HEK293 (cell line): ENCODE measurements around the gene MATN1.

Source experiments
- CTCF ChIA-PET: fragments of 350-600 bp; formaldehyde crosslinking; extraction: SDS; loops from one replicate; lab custom pipeline; 2021; ENCODE audit warnings: antibody characterized with exemption; lab: Yijun Ruan, JAX
- POLR2A ChIA-PET: fragments of 300-600 bp; formaldehyde crosslinking; extraction: SDS; loops from one replicate; lab custom pipeline; 2020; ENCODE audit warnings: antibody characterized with exemption, inconsistent platforms; lab: Yijun Ruan, JAX
- H3K27ac ChIP-seq: fragments of 200-500 bp; sonication (Bioruptor generic); 2 replicates; pipeline ENCODE4 v1.5.1; 2014; ENCODE audit warnings: low read depth, low read length, control low read depth, inconsistent platforms; ENCODE audit errors: extremely low read depth
- H3K36me3 ChIP-seq, 2 experiments: fragments of 200-500 bp in 1 of 2; sonication (Bioruptor generic) in 1 of 2; 1 replicate in 1 of 2; 2 replicates in 1 of 2; pipeline ENCODE4 v1.5.1; 2014 to 2017; ENCODE audit warnings: inconsistent platforms in 2 of 2, low read length in 2 of 2; ENCODE audit not compliant: control insufficient read depth in 2 of 2, insufficient read depth in 1 of 2
- H3K4me1 ChIP-seq: fragments of 200-500 bp; sonication (Bioruptor generic); 2 replicates; pipeline ENCODE4 v1.5.1; 2014; ENCODE audit warnings: mild to moderate bottlenecking, low read length, inconsistent platforms; ENCODE audit not compliant: control insufficient read depth, insufficient read depth
- H3K4me3 ChIP-seq: 2 replicates; pipeline ENCODE4 v1.5.1; 2011; ENCODE audit warnings: low read depth, mild to moderate bottlenecking, control low read depth, low read length, moderate library complexity
- H3K9me3 ChIP-seq: fragments of 200-500 bp; sonication (Bioruptor generic); 2 replicates; pipeline ENCODE4 v1.5.1; 2014; ENCODE audit warnings: low read depth, low read length, inconsistent platforms; ENCODE audit not compliant: control insufficient read depth, insufficient read depth
- HIC1 ChIP-seq: fragments of 450-650 bp; formaldehyde crosslinking; IDR thresholded peaks from 2 replicates; pipeline ENCODE4 v1.5.1; 2016; ENCODE audit warnings: missing biosample characterization, missing genetic modification characterization
- KLF1 ChIP-seq: fragments of 450-650 bp; formaldehyde crosslinking; IDR thresholded peaks from 2 replicates; pipeline ENCODE4 v1.5.1; 2016; ENCODE audit warnings: missing biosample characterization, missing genetic modification characterization
- KLF17 ChIP-seq: fragments of 450-650 bp; formaldehyde crosslinking; IDR thresholded peaks from 2 replicates; pipeline ENCODE4 v1.5.1; 2016; ENCODE audit warnings: missing biosample characterization, missing genetic modification characterization
- KLF7 ChIP-seq: fragments of 450-650 bp; formaldehyde crosslinking; IDR thresholded peaks from 2 replicates; pipeline ENCODE4 v1.5.1; 2016; ENCODE audit warnings: missing biosample characterization, missing genetic modification characterization, borderline replicate concordance
- SCRT1 ChIP-seq: fragments of 450-650 bp; formaldehyde crosslinking; IDR thresholded peaks from 2 replicates; pipeline ENCODE4 v1.5.1; 2016; ENCODE audit warnings: missing biosample characterization, missing genetic modification characterization, borderline replicate concordance
- SCRT2 ChIP-seq: fragments of 450-650 bp; formaldehyde crosslinking; IDR thresholded peaks from 2 replicates; pipeline ENCODE4 v1.5.1; 2016; ENCODE audit warnings: missing biosample characterization, missing genetic modification characterization
- ZBTB48 ChIP-seq: fragments of 450-650 bp; formaldehyde crosslinking; IDR thresholded peaks from 2 replicates; pipeline ENCODE4 v1.5.1; 2016; ENCODE audit warnings: missing biosample characterization, missing genetic modification characterization
- ZEB2 ChIP-seq: fragments of 450-650 bp; formaldehyde crosslinking; IDR thresholded peaks from 2 replicates; pipeline ENCODE4 v1.5.1; 2016; ENCODE audit warnings: missing biosample characterization, missing genetic modification characterization
- ZFP3 ChIP-seq: fragments of 450-650 bp; formaldehyde crosslinking; IDR thresholded peaks from 2 replicates; pipeline ENCODE4 v1.5.1; 2016; ENCODE audit warnings: low read depth, missing biosample characterization, missing genetic modification characterization
- ZNF362 ChIP-seq: fragments of 450-650 bp; formaldehyde crosslinking; IDR thresholded peaks from 2 replicates; pipeline ENCODE4 v1.5.1; 2016; ENCODE audit warnings: missing biosample characterization, missing genetic modification characterization
- ZNF514 ChIP-seq: fragments of 450-650 bp; formaldehyde crosslinking; IDR thresholded peaks from 2 replicates; pipeline ENCODE4 v1.5.1; 2016; ENCODE audit warnings: missing biosample characterization, missing genetic modification characterization
- ZNF548 ChIP-seq: fragments of 450-650 bp; formaldehyde crosslinking; IDR thresholded peaks from 2 replicates; pipeline ENCODE4 v1.5.1; 2016; ENCODE audit warnings: missing biosample characterization, missing genetic modification characterization
- ZNF600 ChIP-seq: fragments of 450-650 bp; formaldehyde crosslinking; IDR thresholded peaks from 2 replicates; pipeline ENCODE4 v1.5.1; 2016; ENCODE audit warnings: missing biosample characterization, missing genetic modification characterization
- ZNF645 ChIP-seq: fragments of 450-650 bp; formaldehyde crosslinking; IDR thresholded peaks from 2 replicates; pipeline ENCODE4; 2016; ENCODE audit warnings: missing biosample characterization, missing genetic modification characterization
- ZNF660 ChIP-seq: fragments of 450-650 bp; IDR thresholded peaks from 2 replicates; pipeline ENCODE4 v1.5.1; 2018; ENCODE audit warnings: missing biosample characterization, mild to moderate bottlenecking, missing genetic modification characterization
- ZNF704 ChIP-seq: fragments of 450-650 bp; formaldehyde crosslinking; IDR thresholded peaks from 2 replicates; pipeline ENCODE4 v1.5.1; 2016; ENCODE audit warnings: missing biosample characterization, missing genetic modification characterization

The MATN1 gene

GRCh38 chr1:30720271-30721223, 2.8 kb downstream of the MATN1 start:
- TF ChIP-seq KLF1 (tag by site-specific recombination) (peak; percentile 63), KLF17 (tag by site-specific recombination) (0 out of 2 replicates have a peak, but pooled peaks have one; percentile 21), SCRT2 (tag by site-specific recombination) (no peak)
- H3K36me3 ChIP-seq = no peaks in the 10 kb centered on the region
- H3K9me3 ChIP-seq = no peaks in the 10 kb centered on the region
- H3K27ac ChIP-seq = no peak overlapping the region
- H3K4me3 ChIP-seq = no peak overlapping the region
- ChIA-PET POLR2A (interaction anchor here (0.6 to 2.1 kb wide), 3 partner anchors 58 to 66 kb away, joined by 6 to 24 read pairs (median 7); no protein-coding TSS in a partner anchor), CTCF (interaction anchor here (0.6 to 13.2 kb wide), 21 partner anchors 7 to 464 kb away, joined by 3 to 374 read pairs (median 4); no protein-coding TSS in a partner anchor)
- no peaks in the 10 kb centered on the region for H3K4me1 ChIP-seq

- Histone ChIP-seq H3K27ac (no peak overlapping the region), H3K36me3 (no peaks in the 10 kb centered on the region)
- POLR2A ChIA-PET = interaction anchor here (2.1 kb wide), 1 partner anchor 59 kb away, joined by 24 read pairs; no protein-coding TSS in a partner anchor
Measured at GRCh38 chr1:30719406-30720270, 3.7 kb downstream of the MATN1 start.

GRCh38 chr1:30718636-30719405, 4.6 kb downstream of the MATN1 start:
- H3K4me1 ChIP-seq = no peaks in the 10 kb centered on the region
- ChIA-PET POLR2A (interaction anchor here (0.7 to 2.1 kb wide), 5 partner anchors 14 to 1356 kb away, joined by 3 to 24 read pairs (median 5); no protein-coding TSS in a partner anchor), CTCF (interaction anchor here (0.5 to 13.2 kb wide), 46 partner anchors 9 to 1667 kb away, joined by 3 to 374 read pairs (median 3); no protein-coding TSS in a partner anchor)
- H3K9me3 ChIP-seq = no peaks in the 10 kb centered on the region
- H3K4me3 ChIP-seq = peak overlapping the region; percentile 57
- H3K27ac ChIP-seq = peak overlapping the region; percentile 37; the same call in 1 of the 2 replicates
- H3K36me3 ChIP-seq = no peaks in the 10 kb centered on the region
- no peak for TF ChIP-seq ZNF645
- peak; percentile 86 for TF ChIP-seq HIC1
- no peak for TF ChIP-seq SCRT1 (tag by site-specific recombination)
- TF ChIP-seq ZNF704 = no peak

More at GRCh38 chr1:30719406-30720270, 3.7 kb downstream of the MATN1 start:
- TF ChIP-seq ZNF600 (tag by site-specific recombination) = peak; percentile 60; the same call in 1 of the 2 replicates
- no peak for TF ChIP-seq ZNF548 (tag by site-specific recombination)
- no peak for TF ChIP-seq ZFP3 (tag by site-specific recombination)
- peak; percentile 86 for TF ChIP-seq ZBTB48 (tag by site-specific recombination)
- peak; percentile 74 for TF ChIP-seq KLF17 (tag by site-specific recombination)
- TF ChIP-seq ZNF362 = no peak
- TF ChIP-seq ZNF514 (tag by site-specific recombination) = no peak
- 0 out of 2 replicates have a peak, but pooled peaks have one; percentile 60 for TF ChIP-seq ZNF660 (tag by site-specific recombination)
- peak; percentile 12; the same call in 1 of the 2 replicates for TF ChIP-seq KLF7 (tag by site-specific recombination)
- TF ChIP-seq ZEB2 = peak; percentile 24; the same call in 1 of the 2 replicates
- CTCF ChIA-PET = interaction anchor here (0.6 to 13.2 kb wide), 33 partner anchors 8 to 469 kb away, joined by 3 to 374 read pairs (median 4); no protein-coding TSS in a partner anchor
- Histone ChIP-seq H3K4me3 (no peak overlapping the region), H3K4me1 (no peaks in the 10 kb centered on the region), H3K9me3 (no peaks in the 10 kb centered on the region)
